Measurements from ENCODE around the gene ZNF524. TPM values are rescaled to one million over a fixed set of nuclear protein-coding genes. Genes with fewer than 3 reads are reported as not detected.
A peak's percentile ranks its signal among the peaks of the same experiment; 100 is the strongest.
"Not testable (repeated sequence)": the region's sequence is repeated elsewhere in the genome, so short reads cannot be mapped to it uniquely, and the experiment has no call there.

ZNF524 gene
- total RNA-seq, 2 donors from 2014 or later: 10.6 to 11.1 TPM

GRCh38 chr19:55579766-55580621, 20.1 kb upstream of the ZNF524 start:
- no peak for DNase-seq (ENCODE audit: low spot score)
- intact Hi-C loops (cut with DNase I): loop anchor here in 1 of 2 donors (5.0 kb wide), 1 partner anchor 53 kb away; no protein-coding TSS in a partner anchor

- intact Hi-C loops (cut with DNase I): no loop called here
- DNase-seq (ENCODE audit: low spot score): peak; percentile 96
These were observed 19.4 kb upstream of the ZNF524 start, which contains the start of gene ZNF579 for GRCh38 chr19:55580628-55581144. TSS of gene ZNF579 (minus strand) at chr19:55580848. CDS start at chr19:55579639, 1,209 bp downstream.

- intact Hi-C loops (cut with DNase I): no loop called here
- DNase-seq (ENCODE audit: low spot score): no peak
These were observed 18.8 kb upstream of the ZNF524 start for GRCh38 chr19:55581145-55581822.

- intact Hi-C loops (cut with DNase I): no loop called here
- no peak for DNase-seq (ENCODE audit: low spot score)
These were observed 18.3 kb upstream of the ZNF524 start for GRCh38 chr19:55581823-55582223.

GRCh38 chr19:55582284-55582683, 17.8 kb upstream of the ZNF524 start:
- DNase-seq (ENCODE audit: low spot score); intact Hi-C loops (cut with DNase I): not testable (repeated sequence)

GRCh38 chr19:55583897-55584296, 16.2 kb upstream of the ZNF524 start:
- intact Hi-C loops (cut with DNase I): loop anchor here in 1 of 2 donors (1.0 kb wide), 1 partner anchor 20 kb away; no protein-coding TSS in a partner anchor
- not testable (repeated sequence) for DNase-seq (ENCODE audit: low spot score)

GRCh38 chr19:55584871-55585270, 15.2 kb upstream of the ZNF524 start:
- intact Hi-C loops (cut with DNase I): loop anchor here (1.0 to 5.0 kb wide), 2 partner anchors 21 to 68 kb away; no protein-coding TSS in a partner anchor
- no peak for DNase-seq (ENCODE audit: low spot score)

GRCh38 chr19:55585658-55586339, 14.3 kb upstream of the ZNF524 start:
- intact Hi-C loops (cut with DNase I): loop anchor here in 1 of 2 donors (5.0 kb wide), 1 partner anchor 68 kb away; no protein-coding TSS in a partner anchor
- no peak for DNase-seq (ENCODE audit: low spot score)

- peak; percentile 97 for DNase-seq (ENCODE audit: low spot score)
- intact Hi-C loops (cut with DNase I): loop anchor here in 1 of 2 donors (5.0 kb wide), 1 partner anchor 70 kb away; no protein-coding TSS in a partner anchor
These were observed 13.0 kb upstream of the ZNF524 start for GRCh38 chr19:55586976-55587668.

- no peak for DNase-seq (ENCODE audit: low spot score)
- intact Hi-C loops (cut with DNase I): loop anchor here in 1 of 2 donors (5.0 kb wide), 1 partner anchor 71 kb away; no protein-coding TSS in a partner anchor
These were observed 11.3 kb upstream of the ZNF524 start for GRCh38 chr19:55588738-55589137.

GRCh38 chr19:55590109-55590508, 10.0 kb upstream of the ZNF524 start:
- DNase-seq (ENCODE audit: low spot score): no peak
- intact Hi-C loops (cut with DNase I): no loop called here

GRCh38 chr19:55590617-55591016, 9.5 kb upstream of the ZNF524 start:
- no peak for DNase-seq (ENCODE audit: low spot score)
- intact Hi-C loops (cut with DNase I): no loop called here

GRCh38 chr19:55591555-55591954, 8.5 kb upstream of the ZNF524 start:
- no peak for DNase-seq (ENCODE audit: low spot score)
- intact Hi-C loops (cut with DNase I): no loop called here

GRCh38 chr19:55592391-55593090, 7.5 kb upstream of the ZNF524 start:
- no peak for DNase-seq (ENCODE audit: low spot score)
- intact Hi-C loops (cut with DNase I): no loop called here

GRCh38 chr19:55593096-55593772, 6.9 kb upstream of the ZNF524 start:
- DNase-seq (ENCODE audit: low spot score): no peak
- intact Hi-C loops (cut with DNase I): no loop called here

- intact Hi-C loops (cut with DNase I): no loop called here
These were observed 5.0 kb upstream of the ZNF524 start for GRCh38 chr19:55594996-55595545.

GRCh38 chr19:55596304-55596703, 3.8 kb upstream of the ZNF524 start:
- intact Hi-C loops (cut with DNase I): no loop called here
- DNase-seq (ENCODE audit: low spot score): no peak

More at GRCh38 chr19:55594996-55595545, 5.0 kb upstream of the ZNF524 start:
- no peak for DNase-seq (ENCODE audit: low spot score)

All from posterior vena cava (tissue), 2 donors.